OCI-M2 (cell line): Measurements from ENCODE around the gene KANSL1L.
"Not testable (repeated sequence)": the region's sequence is repeated elsewhere in the genome, so short reads cannot be mapped to it uniquely, and the experiment has no call there.

Source experiments
- DNase-seq: peaks from one replicate; lab custom pipeline; 2025; ENCODE audit not compliant: unreplicated experiment; lab: John Stamatoyannopoulos, UW

Gene KANSL1L

DNA sequence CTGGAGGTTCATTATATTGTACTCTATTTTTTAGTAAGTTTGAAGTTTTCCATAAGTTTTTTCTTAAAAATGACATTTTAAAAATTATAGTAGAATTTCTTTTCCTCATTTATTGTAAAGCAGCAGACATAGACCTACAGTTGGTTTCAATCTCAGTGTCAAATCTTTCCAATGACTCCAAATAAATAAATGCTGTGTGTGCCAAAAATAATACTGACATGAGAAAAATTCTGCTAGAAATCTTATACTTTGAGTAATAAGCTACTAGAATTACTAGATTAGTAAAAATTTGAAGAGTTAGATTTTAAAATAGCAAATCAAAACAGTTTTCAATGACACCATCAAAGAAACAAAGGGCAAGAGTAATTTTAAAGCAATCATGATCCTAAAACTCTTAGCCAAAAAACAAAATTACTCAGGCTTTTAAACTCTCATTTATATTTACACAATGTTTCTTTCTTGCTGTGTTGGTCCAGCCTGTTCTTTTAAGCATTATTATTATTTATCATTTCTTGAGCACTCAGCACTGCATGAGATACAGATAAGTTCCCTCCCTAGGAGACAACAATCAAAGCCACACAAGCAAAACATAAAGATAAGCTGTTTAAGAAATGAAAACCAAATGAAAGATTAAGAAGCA is 8.3 kb upstream of the KANSL1L start:
- no peak for DNase-seq

DNA sequence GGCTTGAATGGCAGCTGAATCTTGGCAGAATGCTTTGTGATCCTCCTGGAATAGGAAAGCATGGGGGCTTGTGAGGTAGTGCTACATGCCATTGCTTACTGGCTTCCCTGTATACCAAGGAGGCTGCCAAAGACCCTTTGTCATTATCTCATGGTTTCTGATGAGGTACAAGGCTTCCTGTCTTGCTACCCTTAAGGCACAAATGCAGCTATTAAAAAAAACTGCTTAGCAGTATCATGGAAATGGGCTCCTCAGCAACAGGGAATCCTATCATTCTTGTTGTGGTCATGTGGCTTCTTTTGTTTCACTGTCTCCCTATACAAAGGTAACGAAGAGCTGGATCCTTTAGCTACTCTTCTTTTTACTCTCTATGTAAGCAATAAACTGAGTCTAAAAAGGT is 6.6 kb upstream of the KANSL1L start:
- no peak for DNase-seq

DNA sequence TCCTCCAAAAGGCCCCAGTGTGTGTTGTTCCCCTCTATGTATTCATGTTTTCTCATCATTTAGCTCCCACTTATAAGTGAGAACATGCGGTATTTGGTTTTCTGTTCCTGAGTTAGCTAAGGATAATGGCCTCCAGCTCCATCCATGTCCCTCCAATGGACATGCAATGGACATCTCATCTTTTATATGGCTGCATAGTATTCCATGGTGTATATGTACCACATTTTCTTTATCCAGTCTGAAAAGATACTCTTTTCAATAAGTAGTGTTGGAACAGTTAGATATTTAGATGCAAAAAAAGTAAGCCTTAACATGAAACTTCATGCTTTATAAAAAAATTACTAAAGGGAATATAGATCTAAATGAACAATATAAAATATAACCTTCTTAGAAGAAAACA is 5.9 kb upstream of the KANSL1L start:
- not testable (repeated sequence) for DNase-seq

DNA sequence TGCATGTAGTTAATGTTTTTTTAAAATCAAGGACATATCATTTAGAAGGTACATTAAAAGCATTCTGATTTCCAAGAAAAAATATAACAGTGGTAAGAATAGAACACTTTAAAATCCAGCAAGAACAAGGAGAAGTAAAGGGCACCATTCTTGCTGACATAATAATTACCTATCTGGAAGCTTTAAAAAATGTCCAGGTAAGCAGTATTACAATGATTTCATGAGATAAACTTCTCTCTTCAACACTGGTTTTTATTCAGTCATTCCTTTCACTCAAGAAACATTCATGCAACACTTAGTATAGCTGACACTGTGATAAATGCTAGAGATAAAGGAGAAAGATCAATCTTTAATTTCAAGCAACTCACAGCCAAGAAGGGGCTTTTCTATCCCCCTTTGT is 2.9 kb upstream of the KANSL1L start:
- DNase-seq = no peak

DNA sequence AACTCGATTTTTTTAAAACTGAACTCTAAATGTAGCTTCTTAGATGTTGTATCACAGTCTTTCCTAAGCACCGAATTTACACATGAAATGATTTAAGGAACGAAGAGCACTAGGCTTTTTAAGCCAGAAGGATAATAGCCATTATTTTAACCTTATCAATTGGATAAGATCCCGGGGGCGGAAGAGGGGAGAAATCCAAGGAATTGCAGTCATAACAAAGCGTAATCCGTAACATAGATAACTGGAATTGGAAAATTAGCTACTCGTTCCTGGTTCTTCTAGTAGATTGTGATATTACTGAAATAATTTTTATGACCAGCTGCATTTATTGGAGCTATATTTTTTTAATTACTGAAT is 988 bp upstream of the KANSL1L start:
- no peak for DNase-seq

DNA sequence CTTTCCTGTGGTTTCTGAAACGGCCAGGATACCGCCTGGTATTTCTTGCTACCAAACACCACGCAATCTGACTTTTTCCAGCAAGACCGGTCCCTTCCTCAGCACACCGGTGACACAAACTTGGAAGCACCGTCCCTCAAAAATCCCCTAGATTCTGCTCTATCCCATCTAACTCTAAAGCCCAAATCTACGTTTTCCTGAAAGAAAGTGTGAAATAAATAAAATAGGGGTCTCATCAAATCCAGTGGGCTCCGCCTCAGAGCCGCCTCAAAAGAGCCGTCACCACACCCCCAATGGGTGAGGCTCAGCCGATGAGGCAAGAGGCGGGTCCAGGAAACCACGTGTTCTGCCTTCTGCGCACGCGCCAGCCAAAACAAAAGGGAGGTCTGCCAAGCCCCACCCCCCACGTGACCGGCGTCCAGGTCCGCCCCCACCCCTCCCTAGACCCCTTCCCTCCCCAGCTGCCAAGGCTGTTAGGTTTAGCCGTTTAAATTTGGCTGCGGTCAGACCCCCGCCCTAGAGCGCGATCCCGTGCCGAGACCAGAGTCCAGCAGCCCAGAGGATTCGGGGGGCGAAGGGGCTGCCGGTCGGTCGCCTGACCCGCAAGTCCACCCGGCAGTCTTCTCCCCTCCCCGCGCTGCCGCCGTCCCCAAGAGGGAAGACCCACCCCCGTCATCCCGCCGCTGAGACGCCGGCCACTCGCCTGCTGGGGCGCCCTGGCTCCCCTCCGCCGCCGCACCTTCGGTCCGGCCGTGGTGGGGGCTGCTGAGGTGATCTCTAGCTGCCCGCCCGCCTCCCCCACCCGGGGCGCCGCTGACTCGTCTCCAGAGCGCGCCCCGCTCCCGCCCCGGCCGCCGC is 534 bp downstream of the KANSL1L start:
- DNase-seq = peak; percentile 80

DNA sequence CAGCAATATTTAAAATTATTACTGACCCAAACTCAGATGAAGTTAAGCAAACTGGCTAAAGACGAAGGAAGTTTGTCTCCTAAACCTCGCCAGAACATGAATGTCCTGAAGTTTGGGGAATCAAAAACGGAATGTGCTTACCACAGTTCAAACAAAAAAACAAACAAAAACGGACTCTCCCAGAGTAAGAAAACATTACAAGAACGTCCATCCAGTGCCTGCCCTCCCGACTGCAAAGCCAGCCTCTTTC is 1.1 kb downstream of the KANSL1L start:
- no peak for DNase-seq

DNA sequence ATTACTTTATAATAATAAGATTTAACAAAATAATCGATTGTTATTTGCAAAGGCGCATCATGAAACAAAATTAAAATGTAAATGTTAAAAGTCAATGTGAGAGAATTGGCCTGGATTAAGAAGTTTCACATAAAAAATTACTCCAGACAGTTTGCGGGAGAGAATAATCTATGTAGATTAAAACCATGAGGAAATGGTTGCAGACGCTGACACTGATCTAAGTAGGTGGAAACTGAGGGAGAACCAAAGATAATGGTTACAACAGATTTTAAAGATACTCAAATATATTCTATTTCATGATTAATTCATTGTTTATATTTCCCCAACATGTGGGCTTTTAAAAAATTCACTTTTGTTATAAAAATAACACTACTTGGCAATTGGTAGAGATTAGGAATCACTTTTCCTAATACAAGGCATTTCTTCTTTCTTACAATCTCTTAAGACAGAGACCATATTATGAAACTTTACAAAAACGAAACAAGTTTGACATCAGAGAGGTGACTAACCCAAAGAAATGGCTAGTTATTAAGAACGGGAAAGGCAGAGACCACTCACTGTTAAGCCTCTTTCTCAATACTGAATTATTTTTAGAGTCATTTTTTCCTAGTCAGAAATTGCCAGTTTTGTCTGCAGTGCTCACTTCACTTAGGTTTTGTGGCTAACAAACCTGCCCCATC is 1.6 kb downstream of the KANSL1L start:
- no peak for DNase-seq

DNA sequence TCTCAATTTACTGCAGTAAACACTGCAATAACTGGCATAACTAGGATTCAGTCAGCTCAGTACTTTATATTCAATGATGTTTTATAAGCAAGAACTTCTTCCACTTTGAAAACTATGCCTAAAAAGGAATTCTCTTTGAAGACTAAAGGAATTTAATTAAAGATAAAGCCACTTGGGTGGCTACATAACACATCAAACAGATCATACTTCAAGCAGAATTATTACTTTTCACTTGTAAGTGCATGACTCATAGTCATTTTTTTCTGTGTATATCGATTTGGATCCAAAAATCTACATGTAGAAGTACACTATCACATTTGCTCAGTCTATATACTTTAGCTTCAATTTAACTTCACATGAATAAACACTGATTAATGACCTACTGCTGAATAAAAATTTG is 4.0 kb downstream of the KANSL1L start:
- DNase-seq = no peak

DNA sequence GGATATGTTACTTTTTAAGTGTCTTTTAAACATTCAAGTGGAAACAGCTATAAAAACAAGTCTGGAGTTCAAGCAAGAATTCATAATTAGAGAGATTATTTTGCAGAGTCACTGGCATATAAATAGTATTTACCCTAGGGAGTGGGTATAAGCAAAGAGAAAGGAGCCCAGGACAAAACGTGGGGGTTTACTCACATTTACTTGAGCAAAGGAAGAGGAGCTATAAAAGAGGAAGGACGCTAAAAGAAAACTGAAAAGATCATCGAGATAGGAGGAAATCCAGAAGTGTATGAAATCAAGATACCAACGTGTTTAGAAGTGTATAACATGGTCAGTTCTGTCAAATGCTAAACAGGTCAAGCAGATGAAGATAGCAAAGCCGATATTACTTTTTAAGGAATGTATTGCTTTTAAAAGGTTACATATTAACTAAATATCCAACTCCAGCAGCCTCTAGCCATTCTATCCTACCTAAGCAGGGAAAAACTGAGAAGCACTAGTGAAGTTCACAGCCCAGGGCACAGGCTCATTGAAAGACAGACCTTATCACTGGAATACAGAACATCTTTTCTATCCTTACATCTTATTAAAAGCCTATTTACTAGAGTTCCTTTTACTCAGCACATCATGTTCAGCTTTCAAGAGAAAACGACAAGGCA is 8.6 kb downstream of the KANSL1L start:
- DNase-seq = no peak

DNA sequence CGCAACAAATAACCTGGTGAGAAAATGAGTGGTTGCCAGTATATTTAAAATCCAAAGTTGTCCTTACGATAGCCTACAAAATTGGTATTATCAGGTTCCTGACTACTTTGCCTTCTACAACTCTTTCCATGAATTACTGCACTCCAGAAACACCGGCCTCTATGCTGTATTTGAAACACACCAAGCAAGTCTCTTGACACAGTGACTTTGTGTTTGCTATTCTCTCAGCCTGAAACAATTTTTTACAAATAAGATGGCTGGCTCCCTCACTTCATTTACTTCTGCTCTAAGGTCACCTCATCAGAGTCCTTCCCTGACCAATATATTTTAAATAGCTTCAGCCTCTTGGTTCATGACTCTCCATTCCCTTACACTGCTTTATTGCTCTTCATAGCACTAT is 12.2 kb downstream of the KANSL1L start:
- DNase-seq = no peak

DNA sequence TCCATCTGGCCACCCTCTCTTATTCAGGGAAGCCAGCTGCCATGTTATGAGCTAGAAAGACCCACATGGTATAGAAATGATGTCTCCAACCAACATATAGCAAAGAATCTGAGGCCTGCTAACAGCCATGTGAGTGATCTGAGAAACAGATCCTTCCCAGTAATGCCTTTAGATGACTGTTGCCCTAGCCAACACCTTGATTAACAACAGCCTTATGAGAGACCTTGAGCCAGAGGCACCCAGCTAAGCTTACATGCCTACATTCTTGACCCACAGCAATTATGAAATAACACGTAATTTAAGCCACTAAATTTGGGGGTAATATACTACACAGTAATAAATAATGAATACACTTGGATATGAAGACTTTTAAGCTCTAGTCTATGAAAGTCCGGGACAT is 13.0 kb downstream of the KANSL1L start:
- no peak for DNase-seq

DNA sequence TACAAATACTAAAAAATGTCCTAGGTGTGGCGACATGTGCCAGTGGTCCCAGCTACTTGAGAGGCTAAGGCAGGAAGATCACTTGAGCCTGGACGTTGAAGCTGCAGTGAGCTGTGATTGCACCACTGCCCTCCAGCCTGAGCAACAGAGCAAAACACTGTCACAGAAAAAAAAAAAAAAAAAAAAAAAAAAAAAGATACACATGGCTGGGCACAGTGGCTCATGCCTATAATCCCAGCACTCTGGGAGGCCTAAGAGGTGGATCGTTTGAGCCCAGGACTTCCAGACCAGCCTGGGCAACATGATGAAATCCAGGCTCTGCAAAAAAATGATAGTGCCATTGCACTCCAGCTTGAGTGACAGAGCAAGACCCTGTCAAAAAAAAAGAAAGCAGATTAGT is 13.7 kb downstream of the KANSL1L start:
- DNase-seq = no peak

DNA sequence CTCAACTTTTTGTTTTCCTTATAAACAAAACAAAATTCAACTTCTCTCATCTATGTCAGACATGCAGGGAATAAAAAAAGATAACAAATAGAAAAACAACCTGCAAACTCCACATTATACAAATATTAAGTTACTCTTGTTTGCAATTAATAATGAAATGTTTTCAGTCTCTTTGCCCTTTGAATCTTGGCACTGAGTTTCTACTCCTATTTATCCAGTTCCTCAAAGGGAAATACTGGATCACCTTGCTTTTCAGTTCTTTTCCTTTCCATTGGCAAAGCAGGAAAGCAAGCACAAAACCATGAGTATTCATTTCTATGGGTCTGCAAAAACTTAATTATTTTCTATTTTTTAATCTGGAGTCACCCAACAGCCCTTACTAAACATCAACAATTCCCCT is 23.6 kb downstream of the KANSL1L start:
- no peak for DNase-seq

DNA sequence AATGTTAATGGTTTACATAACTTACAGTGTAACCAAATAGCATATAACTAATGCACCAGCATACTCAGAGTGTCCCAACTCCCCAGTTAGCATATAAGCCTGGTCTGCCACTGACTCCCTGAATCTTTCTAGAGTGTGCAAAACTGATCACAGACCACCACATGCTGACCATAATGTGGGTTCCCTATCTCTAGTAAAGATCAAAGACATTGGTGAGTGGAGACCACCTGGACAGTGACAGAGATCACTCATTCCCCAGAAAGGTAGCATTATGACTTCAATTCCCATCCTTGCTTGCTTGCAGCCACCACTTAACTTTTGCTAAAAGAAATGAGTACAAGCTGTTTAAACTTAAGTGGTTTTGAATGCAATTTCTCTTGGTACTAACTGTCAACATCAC is 39.0 kb downstream of the KANSL1L start:
- DNase-seq = no peak

DNA sequence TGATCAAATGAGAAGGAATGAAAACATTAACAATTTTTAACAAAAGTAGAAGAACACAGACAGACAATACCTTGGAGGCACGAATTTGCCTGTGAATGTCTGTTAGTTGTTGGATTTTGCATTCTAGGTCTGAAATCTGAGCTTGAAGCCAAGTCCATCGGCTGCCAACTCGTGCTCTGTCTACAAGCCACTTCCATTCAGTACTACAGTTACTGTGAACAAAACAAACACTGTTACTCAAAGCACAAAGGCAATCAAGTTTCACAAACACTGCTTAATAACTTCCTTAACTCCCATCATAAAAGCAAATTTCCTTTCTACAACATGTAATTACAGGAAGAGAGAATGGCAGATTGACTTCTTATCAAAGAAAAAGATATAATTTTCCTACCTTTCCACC is 42.2 kb downstream of the KANSL1L start:
- no peak for DNase-seq

DNA sequence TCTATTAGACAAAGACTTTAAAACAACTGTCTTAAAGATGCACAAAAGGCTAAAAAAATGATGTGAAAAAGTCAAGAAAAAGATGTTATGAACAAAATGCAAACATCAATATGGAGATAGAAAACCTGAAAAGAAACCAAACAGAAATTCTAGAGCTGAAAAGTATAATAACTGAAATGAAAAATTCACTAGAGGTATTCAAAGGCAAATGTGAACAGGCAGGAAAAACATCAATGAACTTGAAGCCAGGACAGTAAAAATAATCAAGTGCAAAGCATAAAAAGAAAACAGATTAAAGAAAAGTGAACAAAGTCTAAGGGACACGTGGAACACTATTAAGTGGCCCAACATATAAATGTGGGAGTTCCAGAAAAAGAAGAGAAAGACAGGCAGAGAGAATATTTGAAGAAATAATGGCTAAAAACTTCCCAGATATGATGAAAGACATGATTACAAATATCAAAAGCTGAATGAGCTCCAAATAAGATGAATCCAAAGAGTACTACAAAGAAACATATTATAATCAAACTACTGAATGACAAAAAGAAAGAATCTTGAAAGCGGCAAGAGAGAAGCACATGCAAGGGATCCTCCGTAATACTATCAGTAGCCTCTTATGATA is 57.5 kb downstream of the KANSL1L start:
- DNase-seq = no peak

DNA sequence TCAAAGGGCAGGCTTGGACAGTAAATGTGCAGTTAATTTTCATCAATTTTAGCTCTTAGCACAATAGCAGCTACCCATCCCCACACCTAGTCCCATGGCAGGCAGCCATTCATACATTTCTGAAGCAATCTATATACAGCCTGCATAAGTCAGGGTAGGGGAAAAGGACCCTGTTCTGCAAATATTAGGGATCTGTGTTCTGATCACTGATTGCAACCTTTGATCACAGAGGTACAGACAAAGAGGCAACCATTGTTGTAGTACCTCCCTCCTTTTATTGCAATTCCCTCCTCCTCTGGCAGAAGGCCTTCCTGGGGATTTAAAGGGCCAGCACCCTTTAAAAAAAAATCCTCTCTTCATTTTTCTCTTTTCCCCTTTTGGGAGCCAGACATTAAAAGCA is 58.3 kb downstream of the KANSL1L start:
- no peak for DNase-seq

DNA sequence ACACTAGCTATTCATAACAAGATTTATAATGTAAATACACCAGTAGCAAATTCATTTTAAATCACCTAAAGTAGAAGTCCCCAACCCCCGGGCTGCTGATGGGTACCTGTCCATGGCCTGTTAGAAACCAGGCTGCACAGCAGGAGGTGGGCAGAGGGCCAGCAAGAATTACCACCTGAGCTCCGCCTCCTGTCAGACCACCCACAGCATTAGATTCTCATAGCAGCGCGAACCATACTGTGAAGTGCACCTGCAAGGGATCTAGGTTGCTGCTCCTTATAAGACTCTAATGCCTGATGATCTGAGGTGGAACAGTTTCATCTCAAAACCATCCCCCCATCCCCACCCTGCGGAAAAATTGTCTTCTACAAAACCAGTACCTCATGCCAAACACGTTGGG is 71.3 kb downstream of the KANSL1L start:
- DNase-seq = no peak

DNA sequence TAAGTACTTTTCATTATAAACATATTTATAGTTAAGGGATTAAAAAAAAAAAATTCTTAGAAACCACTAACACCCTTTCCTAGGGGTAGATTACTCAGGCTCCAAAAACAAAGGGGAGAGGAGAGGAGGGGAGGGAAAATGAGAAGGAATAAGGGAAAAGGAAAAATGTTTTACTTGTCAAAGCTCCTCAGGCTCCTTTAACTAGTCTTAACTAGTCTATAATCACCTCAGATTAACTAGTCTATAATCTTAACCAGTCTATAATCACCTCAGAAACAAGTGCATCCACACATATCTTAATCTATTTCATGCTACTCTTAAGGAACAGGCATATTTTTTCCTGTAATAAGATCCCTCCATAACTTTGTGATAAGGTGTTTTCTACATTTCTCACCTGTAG is 76.4 kb downstream of the KANSL1L start:
- no peak for DNase-seq

DNA sequence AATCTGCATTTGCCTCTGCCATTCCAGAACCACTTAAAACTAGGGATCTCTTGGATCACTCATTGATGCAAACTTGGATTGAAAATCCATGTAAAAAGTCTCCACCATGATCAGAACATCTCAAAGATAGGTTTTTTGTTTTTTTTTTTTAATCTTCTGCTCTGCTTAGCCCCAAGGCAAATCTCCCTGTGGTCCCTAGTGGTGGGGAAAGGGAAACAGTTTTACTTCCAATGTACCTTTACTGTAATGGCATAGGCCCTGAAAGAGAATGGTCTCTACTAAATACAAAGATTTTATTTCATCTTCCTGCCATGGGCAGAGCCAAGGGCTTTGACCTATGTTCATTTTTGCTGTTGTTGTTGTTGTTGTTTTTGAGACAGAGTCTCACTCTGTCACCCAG is 78.4 kb downstream of the KANSL1L start:
- DNase-seq = no peak

DNA sequence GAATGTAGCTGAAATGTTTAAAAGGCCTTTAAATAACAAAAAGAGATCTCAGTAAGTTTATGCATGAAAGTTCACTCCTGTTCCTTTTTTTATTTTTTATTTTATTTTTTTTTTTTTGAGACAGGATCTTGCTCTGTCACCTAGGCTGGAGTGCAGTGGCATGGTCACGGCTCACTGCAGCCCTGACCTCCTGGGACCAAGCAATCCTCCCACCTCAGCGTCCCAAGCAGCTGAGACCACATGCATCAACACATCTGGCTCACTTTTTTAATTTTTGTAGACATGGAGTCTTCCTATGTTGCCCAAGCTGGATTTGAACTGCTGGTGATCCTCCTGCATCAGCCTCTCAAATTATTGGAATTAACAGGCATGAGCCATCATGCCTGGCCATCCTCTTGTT is 84.3 kb downstream of the KANSL1L start:
- DNase-seq = no peak
